Frontal cortex (tissue), 4 donors: ENCODE data around the gene RAI1. TPM values are rescaled to one million over a fixed set of nuclear protein-coding genes. Genes with fewer than 3 reads are reported as not detected.
A peak's percentile ranks its signal among the peaks of the same experiment; 100 is the strongest.

Experiments
- DNase-seq, 2 donors: peaks; one replicate each; pipeline ENCODE4 v3.0.0; 2012; ENCODE audit warnings: low spot score in 2 of 2
- FAIRE-seq: peaks from 2 replicates; lab custom pipeline; 2012; peaks lifted over from hg19 to GRCh38; lab: Jason Lieb, UNC
- total RNA-seq: library from RNA; depleted of rRNA; stranded (reverse); fragments of >200 nt; gene quantifications from one replicate; pipeline ENCODE4 v1.2.3, GENCODE V29; 2014
- donor health status: control.
- donor health status: control.
- donor health status: control.

RAI1 gene
- total RNA-seq, 1 donor from 2014 or later = 16.7 TPM

GRCh38 chr17:17771498-17772201, 90.4 kb downstream of the RAI1 start:
- DNase-seq = no peak
- FAIRE-seq = no peak

GRCh38 chr17:17772231-17772630, 91.0 kb downstream of the RAI1 start:
- DNase-seq = no peak
- FAIRE-seq = no peak

DNA sequence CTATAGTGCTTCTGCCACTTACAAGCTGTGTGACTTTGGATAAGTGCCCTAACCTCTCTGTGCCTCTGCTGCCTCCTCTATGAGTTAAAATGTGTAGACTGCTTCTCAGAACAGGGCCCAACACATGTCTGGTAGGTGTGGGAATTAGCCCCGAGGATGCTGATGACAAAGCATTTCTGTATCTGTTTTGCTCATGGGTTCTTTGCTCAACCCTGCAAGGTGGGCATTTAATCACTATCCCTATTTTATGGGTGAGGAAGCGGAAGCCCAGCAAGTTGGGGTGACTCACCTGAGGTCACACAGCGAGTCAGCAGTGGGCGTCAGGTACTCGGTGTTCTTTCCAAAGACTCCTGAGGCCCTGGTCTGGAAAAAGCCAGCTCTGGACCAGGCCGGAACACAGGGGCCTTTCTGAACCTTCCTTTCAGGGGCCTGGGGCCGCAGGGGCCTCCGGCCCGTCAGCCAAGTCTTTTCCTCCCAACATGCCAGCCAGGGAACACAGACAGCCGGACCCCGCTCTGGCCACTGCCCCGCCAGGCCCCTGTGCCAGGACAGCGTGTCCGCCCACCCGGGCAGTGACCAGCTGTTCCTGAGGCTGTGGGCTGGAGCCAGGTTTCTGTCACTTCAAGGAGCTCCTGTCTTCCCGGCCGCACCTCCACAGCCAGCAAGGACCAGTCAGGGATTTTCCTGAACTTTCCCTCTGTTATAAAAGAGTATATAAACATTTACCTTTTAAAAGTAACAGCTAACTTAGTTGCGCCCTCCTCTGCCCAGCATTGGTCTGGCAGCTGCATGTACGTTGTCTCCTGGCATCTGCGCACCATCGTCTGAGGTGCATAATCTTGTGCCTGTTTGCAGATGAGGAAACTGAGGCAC, 93.0 kb downstream of the RAI1 start:
- DNase-seq = no peak
- no peak for FAIRE-seq

- no peak for FAIRE-seq
These were observed 95.6 kb downstream of the RAI1 start for GRCh38 chr17:17776889-17777288.

GRCh38 chr17:17778308-17779014, 97.2 kb downstream of the RAI1 start:
- no peak for FAIRE-seq
- DNase-seq = peak in 1 of 2 donors; percentile 63

More at GRCh38 chr17:17776889-17777288, 95.6 kb downstream of the RAI1 start:
- no peak for DNase-seq

GRCh38 chr17:17779015-17779611, 97.9 kb downstream of the RAI1 start:
- DNase-seq (no peak), FAIRE-seq (no peak)

DNA sequence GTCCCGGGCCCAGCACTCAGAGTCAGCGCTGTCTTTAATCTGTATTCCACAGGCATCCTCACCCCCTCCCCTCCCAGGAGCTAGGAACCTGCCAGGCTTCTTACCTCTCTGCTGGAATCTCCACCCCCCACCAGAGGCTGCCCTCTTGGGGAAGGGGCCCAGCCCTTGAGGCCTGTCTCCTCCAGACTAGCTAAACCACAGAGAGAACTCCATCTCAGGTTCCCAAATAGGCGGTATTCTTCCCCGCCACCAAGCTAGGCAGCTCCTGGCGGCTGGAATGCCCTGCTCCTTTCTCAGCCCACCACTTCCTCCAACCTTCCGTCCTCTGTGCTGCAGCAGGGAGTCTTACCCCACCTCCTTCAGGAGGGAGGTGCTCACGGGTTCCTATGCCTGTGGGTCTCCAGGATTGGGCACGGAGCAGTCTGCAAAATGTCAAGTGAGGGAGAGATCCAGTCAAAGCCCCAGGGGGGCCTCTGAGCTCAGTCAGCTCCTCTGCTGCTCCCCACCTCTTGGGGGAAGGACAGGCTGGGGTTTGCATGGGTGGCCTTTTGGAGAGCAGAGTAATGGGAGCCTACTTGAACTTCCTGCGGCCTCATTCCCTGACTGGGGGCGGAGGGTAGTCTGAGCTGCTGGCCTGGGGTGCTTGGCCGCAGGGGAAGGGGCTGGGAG, 99.8 kb downstream of the RAI1 start:
- DNase-seq (no peak), FAIRE-seq (no peak)

DNA sequence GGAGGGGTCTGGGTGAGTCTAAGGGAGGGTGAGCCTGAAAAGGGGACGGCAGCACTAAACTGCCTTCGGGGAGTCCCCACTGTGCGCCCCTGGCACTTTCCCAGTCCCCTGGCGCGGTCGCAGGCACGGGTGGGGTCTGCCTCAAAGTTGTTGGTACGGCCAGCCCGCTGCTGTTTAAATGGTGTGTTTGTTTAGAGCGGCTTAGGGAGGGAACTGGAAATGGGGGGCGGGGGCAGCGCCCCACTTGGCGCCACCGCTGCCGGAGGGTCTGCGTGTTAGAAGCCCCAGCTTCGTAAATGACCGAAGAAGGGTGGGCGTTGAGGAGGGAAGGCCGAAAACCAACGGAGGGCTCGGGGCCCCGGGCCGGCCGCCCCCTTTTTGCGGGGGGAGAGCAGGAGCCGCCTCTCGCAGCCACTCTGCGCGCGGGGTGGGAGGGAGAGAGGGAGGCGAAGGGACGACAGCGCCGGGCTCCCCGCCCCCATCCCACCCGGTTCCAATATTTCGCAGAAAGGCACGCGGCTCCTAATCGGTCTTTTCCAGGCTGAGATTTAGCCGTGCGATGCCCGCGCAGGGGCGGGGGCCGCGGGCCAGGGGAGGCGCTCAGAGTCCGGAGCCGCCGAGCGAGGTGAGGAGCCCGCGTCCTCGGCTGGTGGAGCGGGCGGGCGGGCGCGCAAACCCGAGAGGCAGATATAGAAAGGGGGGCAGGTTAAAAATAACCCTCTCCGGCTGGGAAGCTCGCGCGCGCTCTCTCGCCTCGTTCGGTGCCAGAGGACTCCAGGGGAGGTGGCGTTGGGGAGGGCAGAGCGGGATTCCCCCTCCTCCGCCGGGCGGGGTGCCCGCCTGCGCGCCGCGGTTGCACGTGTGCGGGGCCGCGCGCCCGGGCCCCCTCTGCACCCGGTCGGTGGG, 100.6 kb downstream of the RAI1 start:
- FAIRE-seq = no peak
- peak; percentile 78 to 83 for DNase-seq

DNA sequence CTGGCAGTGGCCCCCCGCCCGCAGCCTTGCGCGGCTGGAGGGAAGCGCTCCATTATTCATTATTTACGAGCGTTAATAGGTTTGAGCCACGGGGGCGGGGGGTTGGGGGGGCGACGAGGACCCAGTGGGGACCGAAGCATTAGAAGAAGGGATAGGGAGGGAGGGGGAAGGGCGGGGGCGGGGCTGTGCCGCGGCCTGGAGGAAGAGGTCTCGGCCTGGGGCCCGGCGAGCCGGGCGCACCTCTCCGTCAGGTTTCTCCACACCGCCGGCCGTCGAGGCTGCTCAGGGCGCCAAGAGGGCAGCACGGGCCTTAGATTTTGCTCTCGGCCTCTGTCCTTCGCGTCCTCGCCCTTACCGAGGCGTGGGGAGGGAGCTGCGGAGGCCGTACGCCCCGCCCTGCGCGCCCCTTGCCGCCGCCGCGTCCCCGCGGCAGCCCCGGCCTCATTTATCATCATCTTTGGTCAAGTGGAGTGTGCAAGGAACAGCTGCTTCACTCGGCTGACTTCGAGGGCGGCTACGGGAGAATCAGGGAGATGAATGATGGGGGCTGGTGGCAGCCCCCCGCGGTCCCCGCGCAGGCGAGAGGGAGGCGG, 101.4 kb downstream of the RAI1 start:
- no peak for FAIRE-seq
- no peak for DNase-seq

- FAIRE-seq (no peak), DNase-seq (peak; percentile 59 to 72)
These were observed 102.0 kb downstream of the RAI1 start for GRCh38 chr17:17783116-17783824.

DNA sequence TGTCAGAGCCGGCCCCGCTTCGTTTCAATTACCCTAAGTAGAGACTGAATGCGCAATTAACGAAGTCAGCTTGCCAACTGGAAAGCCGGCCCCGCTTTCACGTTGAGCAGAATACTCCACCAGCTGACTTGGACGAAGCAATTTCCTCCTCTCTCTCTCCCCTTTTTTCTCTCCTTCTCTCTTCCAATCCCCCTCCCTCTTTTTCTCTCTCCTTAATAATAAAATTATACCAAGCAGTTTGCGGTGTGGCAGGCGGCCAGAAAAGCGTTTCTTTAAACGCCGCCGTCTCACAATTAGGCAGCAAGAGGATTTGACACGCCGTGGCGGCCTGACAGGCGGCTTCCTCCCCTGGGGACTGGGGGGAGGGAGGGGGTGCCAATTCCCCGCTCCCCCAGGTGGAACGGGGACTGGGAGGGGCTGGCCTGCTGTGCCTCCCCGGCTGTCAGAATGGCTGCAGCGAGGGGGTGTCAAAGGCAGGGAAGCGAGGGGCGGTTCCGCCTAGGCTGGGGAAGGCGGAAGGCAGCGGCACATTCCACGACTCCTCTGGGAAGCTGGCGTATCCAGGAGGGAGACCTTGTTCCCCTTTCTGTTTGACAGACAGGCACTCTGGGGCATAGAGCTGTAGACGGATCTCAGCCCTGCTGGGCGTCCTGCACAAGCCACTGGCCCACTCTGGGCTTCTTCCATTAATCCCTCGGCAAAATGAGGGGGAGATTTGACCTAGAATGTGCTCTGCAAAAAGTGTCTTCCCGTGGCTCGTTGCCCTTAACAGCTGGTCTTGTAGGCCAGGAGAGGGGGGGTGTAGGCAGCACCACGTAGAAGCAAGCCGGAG, 102.8 kb downstream of the RAI1 start:
- no peak for FAIRE-seq
- peak in 1 of 2 donors; percentile 60 for DNase-seq

DNA sequence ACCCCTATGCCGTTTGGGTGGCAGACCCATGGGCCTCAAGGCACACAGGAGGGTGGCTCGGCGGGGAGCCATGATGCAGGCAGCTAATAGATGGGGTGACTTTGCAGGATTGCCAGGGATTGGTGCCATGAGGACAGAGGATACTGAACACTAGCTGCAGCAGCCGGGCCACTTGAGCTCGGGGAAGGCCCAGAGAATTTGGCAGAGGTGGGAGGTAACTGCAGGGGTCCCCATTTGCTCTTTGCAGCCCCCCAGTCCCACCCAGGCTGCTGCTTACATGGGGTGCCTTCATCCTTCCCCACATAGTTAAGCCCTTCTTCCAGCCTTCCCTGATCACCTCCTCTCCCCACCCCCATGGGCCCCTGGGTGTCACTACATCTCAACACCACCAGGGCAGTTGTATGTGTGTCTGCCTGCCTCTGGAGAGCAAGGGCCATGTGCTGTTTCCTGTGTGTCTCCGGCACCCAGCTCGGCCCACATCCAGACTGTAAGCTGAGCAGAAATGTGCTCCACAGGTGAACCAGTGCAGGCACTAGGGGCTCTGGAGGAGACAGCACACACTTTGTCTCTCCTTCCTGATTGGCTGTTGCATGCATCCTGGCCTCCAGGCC, 103.5 kb downstream of the RAI1 start:
- no peak for DNase-seq
- no peak for FAIRE-seq

DNA sequence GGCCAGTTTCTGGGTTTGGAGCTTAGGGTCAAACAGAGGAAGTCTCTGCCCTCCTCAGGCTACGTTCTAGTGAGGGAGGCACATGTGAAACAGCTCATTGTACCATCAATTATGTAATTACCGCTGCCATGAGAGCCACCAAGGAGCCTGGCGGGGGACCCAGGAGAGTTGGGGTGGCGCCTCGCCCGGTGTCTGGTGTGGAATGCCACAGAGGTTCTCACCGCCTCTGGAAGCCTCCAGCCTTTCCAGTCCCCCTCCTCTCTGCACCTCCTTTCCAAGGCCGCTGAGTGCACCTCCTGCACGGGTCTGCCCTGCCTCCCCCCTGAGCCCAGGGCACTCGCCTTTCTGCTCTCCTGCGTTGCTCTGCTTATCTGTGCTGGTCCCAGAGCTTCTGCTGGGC, 104.1 kb downstream of the RAI1 start:
- no peak for FAIRE-seq

DNA sequence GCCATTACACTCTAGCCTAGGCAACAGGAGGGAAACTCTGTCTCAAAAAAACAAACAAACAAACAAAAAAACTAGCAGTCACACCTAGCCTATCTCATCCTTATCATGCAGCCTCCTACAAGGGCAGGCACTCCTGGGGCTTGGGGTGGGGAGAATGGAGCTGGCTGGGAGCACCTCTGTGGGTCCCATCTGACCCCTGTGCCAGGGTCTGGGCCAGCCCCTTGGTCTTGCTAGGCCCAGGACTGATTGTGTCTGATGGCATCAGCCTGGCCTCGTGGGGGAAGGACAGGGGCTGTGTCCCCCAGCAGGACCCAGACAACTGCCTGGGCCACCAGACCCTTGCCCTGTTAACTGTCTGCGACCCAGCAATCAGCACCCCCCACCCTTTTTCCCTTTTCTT, 105.7 kb downstream of the RAI1 start:
- DNase-seq (no peak), FAIRE-seq (no peak)

More for the DNA sequence above, 104.1 kb downstream of the RAI1 start:
- DNase-seq = no peak

DNA sequence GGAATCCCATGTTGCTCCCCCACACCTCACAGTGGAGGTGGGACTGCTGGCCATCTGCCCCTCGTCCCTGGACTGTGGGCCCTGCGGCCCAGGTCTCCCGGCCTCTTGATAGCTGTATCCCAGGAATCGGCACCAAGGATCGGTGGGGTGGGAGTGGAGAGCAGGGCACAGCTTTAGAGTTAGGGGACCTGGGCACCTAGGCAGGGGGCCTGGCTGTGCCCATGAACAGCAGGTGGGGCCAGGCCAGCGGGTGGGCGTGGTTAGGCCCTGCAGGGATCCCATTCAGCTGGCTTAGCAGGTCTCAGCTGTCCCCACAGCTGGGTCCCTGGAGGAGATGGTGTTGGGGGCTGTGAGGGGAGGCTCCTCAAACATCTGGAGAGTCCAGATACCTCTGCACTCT, 106.3 kb downstream of the RAI1 start:
- FAIRE-seq = no peak
- no peak for DNase-seq

GRCh38 chr17:17788967-17789366, 107.7 kb downstream of the RAI1 start:
- DNase-seq (no peak), FAIRE-seq (no peak)
